Endothelial cell of umbilical vein (primary cell): ENCODE results near the gene WLS. TPM values are rescaled to one million over a fixed set of nuclear protein-coding genes. Genes with fewer than 3 reads are reported as not detected.

ENCODE experiments used
- BruUV-seq: library from RNA; stranded (reverse); fragments of 400-500 nt; replicated peaks from 2 replicates; lab custom pipeline; 2021; lab: Mats Ljungman, UMichigan
- CTCF ChIA-PET: fragments of 300-600, 350-600 bp; sonication (Branson Sonifier 250); formaldehyde crosslinking; loops from one replicate; lab custom pipeline; 2021; ENCODE audit warnings: antibody characterized with exemption, inconsistent platforms; lab: Charles Lee
- POLR2A ChIA-PET: fragments of 300-600, 350-600 bp; sonication (Branson Sonifier 250); formaldehyde crosslinking; loops from one replicate; lab custom pipeline; 2021; ENCODE audit warnings: antibody characterized with exemption, inconsistent platforms; lab: Charles Lee
- DNase-seq: peaks from one replicate; pipeline ENCODE4 v3.0.0-alpha.2; 2011; ENCODE audit warnings: low read depth, low spot score
- FAIRE-seq: peaks from 2 replicates; lab custom pipeline; 2011; peaks lifted over from hg19 to GRCh38; lab: Jason Lieb, UNC
- H2AFZ ChIP-seq: 2 replicates; pipeline ENCODE4 v1.6.0; 2012; ENCODE audit warnings: low read depth, low read length, control low read depth, inconsistent platforms
- H3K27ac ChIP-seq: 2 replicates; pipeline ENCODE4 v1.5.1; 2011; ENCODE audit warnings: low read depth, mild to moderate bottlenecking, control low read depth, low read length, moderate library complexity; ENCODE audit not compliant: insufficient read depth
- H3K27me3 ChIP-seq, 2 experiments: 2 replicates each; pipeline versions ENCODE4 v1.6.0 to v1.6.1; 2011; ENCODE audit warnings: low read length in 2 of 2, mixed read lengths in 1 of 2; ENCODE audit not compliant: control insufficient read depth in 2 of 2, insufficient read depth in 2 of 2
- H3K36me3 ChIP-seq, 2 experiments: 2 replicates in 1 of 2; 3 replicates in 1 of 2; pipeline ENCODE4 v1.5.1; 2011; ENCODE audit warnings: low read length in 2 of 2, mild to moderate bottlenecking in 1 of 2, moderate library complexity in 1 of 2; ENCODE audit not compliant: control insufficient read depth in 2 of 2, insufficient read depth in 2 of 2; ENCODE audit errors: extremely low read depth in 1 of 2
- H3K4me1 ChIP-seq: 3 replicates; pipeline ENCODE4 v1.5.1; 2011; ENCODE audit warnings: mild to moderate bottlenecking, low read length; ENCODE audit not compliant: control insufficient read depth, insufficient read depth; ENCODE audit errors: extremely low read depth
- H3K4me2 ChIP-seq: 2 replicates; pipeline ENCODE4 v1.6.1; 2011; ENCODE audit warnings: low read length, control low read depth, mixed read lengths; ENCODE audit not compliant: insufficient read depth
- H3K4me3 ChIP-seq, 3 experiments: fragments of 200-600 bp in 1 of 3; sonication (generic), shearing (Covaris generic) in 1 of 3; replicated peaks in 1 of 3; 2 replicates each; pipeline ENCODE4 v1.5.1; 2011 to 2016; ENCODE audit warnings: control low read depth in 3 of 3, low read length in 3 of 3, mild to moderate bottlenecking in 2 of 3, inconsistent platforms in 1 of 3, low read depth in 1 of 3, moderate library complexity in 1 of 3; ENCODE audit not compliant: insufficient read depth in 1 of 3
- H3K79me2 ChIP-seq: 2 replicates; pipeline ENCODE4 v1.6.0; 2012; ENCODE audit warnings: low read length, inconsistent platforms; ENCODE audit not compliant: control insufficient read depth, insufficient read depth
- H3K9ac ChIP-seq: replicated peaks from 2 replicates; pipeline ENCODE3; 2011; ENCODE audit warnings: low read length, control low read depth; ENCODE audit not compliant: insufficient read depth; ENCODE audit errors: extremely low read depth
- H3K9me1 ChIP-seq: replicated peaks from 3 replicates; pipeline ENCODE4 v1.6.0; 2011; ENCODE audit warnings: mild to moderate bottlenecking, low read length; ENCODE audit not compliant: control insufficient read depth, insufficient read depth; ENCODE audit errors: extremely low read depth
- H3K9me3 ChIP-seq: replicated peaks from 2 replicates; pipeline ENCODE4 v1.5.1; 2012; ENCODE audit warnings: low read length, inconsistent platforms; ENCODE audit not compliant: control insufficient read depth, insufficient read depth
- H4K20me1 ChIP-seq: replicated peaks from 2 replicates; pipeline ENCODE3; 2011; ENCODE audit warnings: mild to moderate bottlenecking, low read length; ENCODE audit not compliant: control insufficient read depth, insufficient read depth; ENCODE audit errors: extremely low read depth
- CTCF ChIP-seq, 2 donors: IDR thresholded peaks; 1 replicate in 1 of 2; 2 replicates in 1 of 2; pipeline ENCODE4 v1.5.1; 2011; ENCODE audit warnings: low read length in 2 of 2, mild to moderate bottlenecking in 2 of 2, moderate library complexity in 2 of 2, control low read depth in 1 of 2, inconsistent platforms in 1 of 2, low read depth in 1 of 2; ENCODE audit not compliant: insufficient read depth in 1 of 2; ENCODE audit errors: extremely low read depth in 1 of 2
- FOS ChIP-seq: IDR thresholded peaks from 2 replicates; pipeline ENCODE4 v1.6.1; 2011; ENCODE audit warnings: mild to moderate bottlenecking, low read length, moderate library complexity, borderline replicate concordance; ENCODE audit not compliant: insufficient read depth
- MAX ChIP-seq: IDR thresholded peaks from 2 replicates; pipeline ENCODE4 v1.6.1; 2011; ENCODE audit not compliant: insufficient read depth, insufficient read length
- POLR2A ChIP-seq: IDR thresholded peaks from 2 replicates; pipeline ENCODE4 v1.6.1; 2012; ENCODE audit warnings: low read depth, mild to moderate bottlenecking, control low read depth, low read length
- dilution Hi-C: fragments of 300-500 bp; cut with MboI; formaldehyde crosslinking; loops from one replicate; pipeline ENCODE4 v1.15.0; 2019; ENCODE audit warnings: low sequenced_read_pairs; ENCODE audit not compliant: extremely low pct_ligation_motif_present
- intact Hi-C: fragments of 100-400 bp; cut with micrococcal nuclease; formaldehyde crosslinking; loops from one replicate; pipeline ENCODE4 v1.10.0; 2022
- polyA plus RNA-seq, 4 experiments: library from polyadenylated mRNA; depleted of rRNA in 3 of 4; stranded (reverse) in 3 of 4; unstranded in 1 of 4; fragments of >200 nt; gene quantifications; 2 replicates each; pipeline versions ENCODE4 v1.2.1 to v1.2.3, GENCODE V29; 2011 to 2012; ENCODE audit warnings: missing spikeins in 1 of 4
- total RNA-seq: library from RNA; stranded (reverse); gene quantifications from 2 replicates; pipeline ENCODE4 v1.2.3, GENCODE V29; 2021

The WLS gene
- total and polyA plus RNA-seq, 2 donors (not counting 3 experiments of a cell fraction or from before 2014, with no cell fraction given): 121 to 199 TPM

DNA sequence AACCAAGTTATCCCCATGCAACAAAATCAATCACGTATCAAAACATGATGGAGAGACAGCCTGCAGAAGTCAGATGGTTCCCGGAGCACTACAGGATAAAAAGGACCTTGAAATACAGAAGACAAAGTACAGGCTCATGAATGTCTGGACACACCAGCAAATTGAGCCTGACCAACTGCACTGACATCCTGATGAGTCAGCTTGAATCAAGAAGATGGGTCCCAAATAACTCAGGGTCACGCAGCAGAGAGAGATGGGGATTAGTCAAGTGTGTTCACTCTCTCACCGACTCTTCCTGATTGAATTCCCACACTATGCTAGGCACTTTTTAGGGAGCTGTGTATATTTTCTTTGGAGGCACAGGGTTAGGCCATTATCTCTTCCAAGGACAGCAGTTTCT is 110.8 kb downstream of the WLS start:
- Histone ChIP-seq H3K4me1 (peaks cover 5% of the 10 kb centered on the region), H3K4me2 (no peak overlapping the region), H3K9me3 (no peaks in the 10 kb centered on the region), H3K27me3 (no peaks in the 10 kb centered on the region), H3K9me1 (no peaks in the 10 kb centered on the region), H3K36me3 (peaks cover 2 to 15% of the 10 kb centered on the region in 2 experiments), H2AFZ (no peak overlapping the region), H3K79me2 (no peaks in the 10 kb centered on the region), H3K4me3 (no peak overlapping the region), H3K9ac (no peak overlapping the region), H3K27ac (no peak overlapping the region), H4K20me1 (no peaks in the 10 kb centered on the region)
- BruUV-seq: no TSS peak
- FAIRE-seq (peak; percentile 64), DNase-seq (no peak)
- POLR2A ChIA-PET: no interaction called here
- CTCF ChIA-PET: interaction anchor here (1.2 to 7.5 kb wide), 13 partner anchors 8 to 322 kb away, joined by 4 to 312 read pairs (median 24); partner anchors contain the start of gene WLS
- dilution Hi-C loops (no loop called here), intact Hi-C loops (no loop called here)
- TF ChIP-seq FOS (peak; percentile 24), CTCF (IDR thresholded peaks at IDR 0.05; ENCODE audit: extremely low read depth in 1 of 2, insufficient read depth in 1 of 2, low read depth in 1 of 2, low read length in 2 of 2) (no peak)

- Histone ChIP-seq H2AFZ (no peak overlapping the region), H3K4me1 (peaks cover 5% of the 10 kb centered on the region), H3K27ac (no peak overlapping the region), H3K4me2 (no peak overlapping the region), H4K20me1 (no peaks in the 10 kb centered on the region), H3K9ac (no peak overlapping the region), H3K79me2 (no peaks in the 10 kb centered on the region), H3K9me1 (no peaks in the 10 kb centered on the region), H3K27me3 (no peaks in the 10 kb centered on the region), H3K36me3 (peaks cover 0 to 12% of the 10 kb centered on the region in 2 experiments), H3K4me3 (no peak overlapping the region), H3K9me3 (no peaks in the 10 kb centered on the region)
- peak; percentile 59 to 71 for TF ChIP-seq CTCF (IDR thresholded peaks at IDR 0.05; ENCODE audit: extremely low read depth in 1 of 2, insufficient read depth in 1 of 2, low read depth in 1 of 2, low read length in 2 of 2)
- TF ChIP-seq MAX: no peak
- TF ChIP-seq POLR2A: peak; percentile 26
- ChIA-PET POLR2A (interaction anchor here (0.6 to 1.1 kb wide), 3 partner anchors 111 to 154 kb away, joined by 4 to 13 read pairs (median 7); partner anchors contain the start of gene WLS), CTCF (interaction anchor here (0.5 to 7.5 kb wide), 73 partner anchors 9 to 1618 kb away, joined by 3 to 312 read pairs (median 4); partner anchors contain the start of gene WLS)
- intact Hi-C loops: loop anchor here (1.0 kb wide), 6 partner anchors 112 to 323 kb away; partner anchors contain the start of gene WLS
- DNase-seq: peak; percentile 85
- FAIRE-seq: peak; percentile 82
- dilution Hi-C loops: no loop called here
- no TSS peak for BruUV-seq
Observed at GRCh38 chr1:68120136-68120791, 112.1 kb downstream of the WLS start.
